ENCODE results near the gene BEST1.

Gene BEST1

DNA sequence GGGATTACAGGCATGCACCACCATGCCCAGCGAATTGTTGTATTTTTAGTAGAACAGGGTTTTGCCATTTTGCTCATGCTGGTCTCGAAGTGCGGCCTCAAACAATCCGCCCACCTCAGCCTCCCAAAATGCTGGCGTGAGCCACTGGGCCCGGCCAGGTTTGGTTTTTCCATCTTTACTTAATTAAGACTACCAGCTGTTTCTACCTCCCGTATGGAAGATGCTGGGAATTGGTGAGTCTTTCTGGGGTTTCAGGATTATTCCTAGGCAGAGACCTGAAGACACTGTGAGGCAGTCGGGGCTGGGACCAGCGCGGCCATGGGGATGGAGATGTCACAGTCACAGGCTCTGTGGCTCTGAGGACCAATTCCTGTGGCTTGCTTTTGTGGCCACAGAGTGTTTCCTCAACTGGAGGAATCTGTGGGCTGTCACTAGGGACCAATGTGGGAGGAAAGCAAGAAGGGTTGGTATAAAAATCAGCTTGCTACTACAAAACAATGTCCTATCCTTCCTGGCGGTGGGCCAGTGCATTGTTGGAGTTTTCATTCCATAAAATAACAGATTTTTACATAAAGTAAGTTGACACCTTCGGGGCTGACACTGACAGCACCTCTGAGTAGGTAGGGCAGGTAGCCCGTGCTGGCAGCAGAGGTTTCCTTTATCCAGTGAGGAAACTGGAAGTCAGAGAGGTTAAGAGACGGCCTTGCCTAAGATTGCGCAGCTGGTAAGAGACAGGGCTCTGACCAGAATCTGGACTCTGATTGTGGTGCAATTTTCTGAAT, 25.7 kb downstream of the BEST1 start:
- CTCF ChIA-PET: interaction anchor here (1.9 to 4.1 kb wide), 2 partner anchors 106 to 132 kb away, joined by 7 to 14 read pairs; no protein-coding TSS in a partner anchor
- no peak for DNase-seq (ENCODE audit: low read depth, low spot score)
- H3K4me3 ChIP-seq (ENCODE audit: low read depth, low read length): no peak overlapping the region
- TF ChIP-seq, protein P1, sequence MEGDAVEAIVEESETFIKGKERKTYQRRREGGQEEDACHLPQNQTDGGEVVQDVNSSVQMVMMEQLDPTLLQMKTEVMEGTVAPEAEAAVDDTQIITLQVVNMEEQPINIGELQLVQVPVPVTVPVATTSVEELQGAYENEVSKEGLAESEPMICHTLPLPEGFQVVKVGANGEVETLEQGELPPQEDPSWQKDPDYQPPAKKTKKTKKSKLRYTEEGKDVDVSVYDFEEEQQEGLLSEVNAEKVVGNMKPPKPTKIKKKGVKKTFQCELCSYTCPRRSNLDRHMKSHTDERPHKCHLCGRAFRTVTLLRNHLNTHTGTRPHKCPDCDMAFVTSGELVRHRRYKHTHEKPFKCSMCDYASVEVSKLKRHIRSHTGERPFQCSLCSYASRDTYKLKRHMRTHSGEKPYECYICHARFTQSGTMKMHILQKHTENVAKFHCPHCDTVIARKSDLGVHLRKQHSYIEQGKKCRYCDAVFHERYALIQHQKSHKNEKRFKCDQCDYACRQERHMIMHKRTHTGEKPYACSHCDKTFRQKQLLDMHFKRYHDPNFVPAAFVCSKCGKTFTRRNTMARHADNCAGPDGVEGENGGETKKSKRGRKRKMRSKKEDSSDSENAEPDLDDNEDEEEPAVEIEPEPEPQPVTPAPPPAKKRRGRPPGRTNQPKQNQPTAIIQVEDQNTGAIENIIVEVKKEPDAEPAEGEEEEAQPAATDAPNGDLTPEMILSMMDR (IDR thresholded peaks at IDR 0.05; ENCODE audit: insufficient read depth, low read length, missing control alignments): no peak
- POLR2A ChIA-PET: interaction anchor here (1.4 kb wide), 1 partner anchor 9 kb away, joined by 6 read pairs; the partner anchor contains the start of gene FTH1

DNA sequence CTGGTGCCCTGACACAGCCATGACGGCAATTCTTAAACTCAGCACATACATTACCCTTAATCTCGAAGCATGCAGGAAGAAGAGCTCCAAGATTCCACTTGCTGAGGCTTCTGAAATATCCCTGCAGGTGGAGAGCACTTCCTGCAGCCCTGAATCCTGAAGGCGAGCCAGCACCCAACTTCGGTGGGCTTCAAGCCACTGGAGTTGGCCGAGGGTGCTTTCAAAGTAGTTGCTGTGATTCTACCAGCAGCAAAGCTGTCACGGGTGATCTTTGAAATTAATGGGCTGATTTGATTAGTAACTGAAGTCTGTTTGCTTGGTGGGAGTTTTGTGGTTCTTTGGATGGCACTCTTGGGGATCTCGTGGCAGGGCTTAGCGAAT, 26.3 kb downstream of the BEST1 start:
- TF ChIP-seq, protein P1 (IDR thresholded peaks at IDR 0.05; ENCODE audit: insufficient read depth, low read length, missing control alignments): no peak
- DNase-seq (ENCODE audit: low read depth, low spot score): no peak
- CTCF ChIA-PET: interaction anchor here (1.6 to 4.1 kb wide), 3 partner anchors 28 to 132 kb away, joined by 4 to 14 read pairs (median 7); no protein-coding TSS in a partner anchor
- H3K4me3 ChIP-seq (ENCODE audit: low read depth, low read length): no peak overlapping the region
- POLR2A ChIA-PET: interaction anchor here (0.7 to 1.5 kb wide), 2 partner anchors 8 to 9 kb away, joined by 3 to 7 read pairs; partner anchors contain the start of gene FTH1

DNA sequence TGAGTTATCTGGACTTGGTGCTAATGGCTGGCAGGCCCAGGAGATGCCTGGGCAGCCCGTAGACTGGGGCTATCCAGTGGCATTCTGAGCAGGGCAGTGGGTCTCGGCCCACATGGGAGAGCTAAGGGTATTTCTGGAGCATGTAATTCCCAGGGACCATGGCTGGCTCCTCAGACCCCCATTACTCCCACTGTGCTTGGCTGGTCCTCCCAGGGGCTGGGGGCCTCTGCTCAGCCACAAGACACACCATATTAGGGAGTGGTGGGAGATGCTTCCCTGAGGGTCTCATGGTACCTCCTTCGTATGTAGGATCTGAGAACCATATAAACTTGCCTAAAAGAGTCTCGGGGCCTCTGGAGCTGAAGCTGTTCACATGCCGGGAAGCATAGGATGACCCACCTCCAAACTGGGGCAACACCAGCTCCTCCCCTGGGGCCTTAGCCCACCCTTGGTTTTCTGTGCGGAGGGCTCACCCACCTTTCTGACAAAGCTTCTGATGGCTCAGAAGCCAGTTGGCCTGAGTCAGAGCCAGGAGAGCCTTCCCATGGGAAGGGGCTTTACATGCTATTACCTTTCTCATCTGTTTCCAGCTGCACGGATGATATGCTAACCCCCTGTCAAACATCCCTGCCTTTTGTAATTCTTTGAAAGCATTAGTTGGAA, 26.8 kb downstream of the BEST1 start:
- CTCF ChIA-PET: interaction anchor here (1.6 to 4.1 kb wide), 3 partner anchors 29 to 131 kb away, joined by 4 to 14 read pairs (median 7); no protein-coding TSS in a partner anchor
- no peak overlapping the region for H3K4me3 ChIP-seq (ENCODE audit: low read depth, low read length)
- DNase-seq (ENCODE audit: low read depth, low spot score): no peak
- TF ChIP-seq, protein P1 (IDR thresholded peaks at IDR 0.05; ENCODE audit: insufficient read depth, low read length, missing control alignments): no peak
- POLR2A ChIA-PET: interaction anchor here (0.7 to 1.5 kb wide), 2 partner anchors 8 to 9 kb away, joined by 3 to 7 read pairs; partner anchors contain the start of gene FTH1

DNA sequence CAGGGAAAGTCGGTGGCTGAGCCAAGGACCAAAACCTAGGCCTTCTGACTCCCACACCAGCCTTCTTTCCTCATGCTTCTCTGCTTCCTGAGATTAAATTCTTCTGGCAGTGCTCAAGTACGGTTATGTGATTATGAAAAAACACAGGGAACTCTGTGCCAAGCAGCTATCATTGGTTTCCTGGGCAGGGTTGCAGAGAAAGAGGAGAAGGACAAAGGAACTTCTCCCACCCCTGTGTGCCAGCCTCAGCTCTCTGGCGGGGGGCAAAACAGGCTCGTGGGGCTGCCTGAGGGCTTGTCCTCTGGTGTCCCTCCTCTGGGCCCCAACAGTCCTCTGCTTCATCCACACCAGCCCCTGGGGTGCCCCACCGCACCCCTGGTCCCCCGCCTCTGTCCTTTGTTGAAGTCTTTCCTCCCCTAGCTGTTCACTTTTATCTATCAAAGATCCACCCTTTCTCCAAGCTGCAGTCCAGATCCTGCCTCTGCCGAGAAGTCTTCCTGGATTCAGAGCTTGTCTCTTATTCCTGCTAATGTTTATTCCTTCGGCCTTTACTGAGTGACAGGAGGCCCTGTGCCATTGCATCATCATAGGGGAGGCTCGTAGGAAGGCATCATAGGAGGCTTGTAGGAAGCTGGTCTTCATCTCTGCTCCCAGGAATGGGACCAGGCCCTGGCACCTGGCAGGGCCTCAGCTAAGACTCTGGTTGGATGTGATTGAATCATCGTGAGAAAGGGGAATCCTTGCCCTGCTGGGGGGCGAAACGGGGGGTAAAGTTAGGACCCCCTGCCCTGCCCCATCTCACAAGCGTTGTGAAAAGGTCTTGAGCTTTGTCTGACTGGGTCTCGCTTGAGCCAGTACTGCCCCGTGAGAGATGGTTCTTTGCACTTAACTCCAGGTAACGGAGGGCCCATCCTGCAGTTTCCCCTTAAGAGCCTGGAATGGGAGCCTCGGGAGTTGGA, 28.8 kb downstream of the BEST1 start:
- CTCF ChIA-PET: interaction anchor here (0.6 to 4.1 kb wide), 6 partner anchors 9 to 129 kb away, joined by 3 to 14 read pairs (median 4); no protein-coding TSS in a partner anchor
- no peak overlapping the region for H3K4me3 ChIP-seq (ENCODE audit: low read depth, low read length)
- TF ChIP-seq, protein P1 (IDR thresholded peaks at IDR 0.05; ENCODE audit: insufficient read depth, low read length, missing control alignments): no peak
- POLR2A ChIA-PET: interaction anchor here (1.5 to 1.9 kb wide), 2 partner anchors 12 to 15 kb away, joined by 5 to 7 read pairs; partner anchors contain the start of gene FTH1
- no peak for DNase-seq (ENCODE audit: low read depth, low spot score)

DNA sequence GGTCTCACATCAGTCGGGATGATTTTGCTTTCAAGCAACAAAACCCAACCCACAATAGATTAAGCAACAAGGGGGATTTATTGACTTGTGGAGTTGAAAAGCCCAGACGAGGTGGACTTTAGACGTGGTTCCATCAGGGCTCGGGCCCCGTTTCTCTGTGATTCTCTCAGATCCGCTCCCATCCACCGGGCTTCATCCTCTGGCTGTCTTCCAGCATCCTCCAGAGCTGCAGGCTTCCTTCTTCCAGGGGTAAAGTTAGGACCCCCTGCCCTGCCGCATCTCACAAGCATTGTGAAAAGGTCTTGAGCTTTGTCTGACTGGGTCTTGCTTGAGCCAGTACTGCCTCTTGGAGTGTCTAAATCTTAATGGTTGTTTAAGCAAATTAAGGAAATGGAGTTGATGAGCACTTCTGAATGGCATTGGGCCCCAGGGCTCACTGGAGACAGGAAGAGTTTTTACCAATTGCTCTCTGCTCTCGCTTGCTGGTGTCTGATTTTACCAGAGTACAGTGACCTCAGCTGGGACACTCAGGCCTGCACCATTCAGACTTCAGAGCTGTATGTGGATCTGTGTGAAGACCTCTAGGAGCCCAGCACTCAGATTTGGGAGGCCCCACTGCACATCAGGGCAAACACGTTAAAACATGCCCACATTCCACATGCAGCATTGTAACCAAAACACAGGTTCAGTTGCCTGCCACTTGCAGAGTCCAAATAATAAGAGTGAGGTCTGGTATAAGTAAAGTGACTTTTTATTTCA, 30.8 kb downstream of the BEST1 start:
- POLR2A ChIA-PET: no interaction called here
- H3K4me3 ChIP-seq (ENCODE audit: low read depth, low read length): no peak overlapping the region

More for the DNA sequence above, 30.8 kb downstream of the BEST1 start:
- no peak for DNase-seq (ENCODE audit: low read depth, low spot score)
- TF ChIP-seq, protein P1 (IDR thresholded peaks at IDR 0.05; ENCODE audit: insufficient read depth, low read length, missing control alignments): no peak
- CTCF ChIA-PET: interaction anchor here (0.9 to 1.4 kb wide), 3 partner anchors 34 to 127 kb away, joined by 3 read pairs; no protein-coding TSS in a partner anchor

All from AG04449 (cell line).